ENCODE results near the gene EFCAB3.
"Not testable (repeated sequence)": the region's sequence is repeated elsewhere in the genome, so short reads cannot be mapped to it uniquely, and the experiment has no call there.

EFCAB3 gene

DNA sequence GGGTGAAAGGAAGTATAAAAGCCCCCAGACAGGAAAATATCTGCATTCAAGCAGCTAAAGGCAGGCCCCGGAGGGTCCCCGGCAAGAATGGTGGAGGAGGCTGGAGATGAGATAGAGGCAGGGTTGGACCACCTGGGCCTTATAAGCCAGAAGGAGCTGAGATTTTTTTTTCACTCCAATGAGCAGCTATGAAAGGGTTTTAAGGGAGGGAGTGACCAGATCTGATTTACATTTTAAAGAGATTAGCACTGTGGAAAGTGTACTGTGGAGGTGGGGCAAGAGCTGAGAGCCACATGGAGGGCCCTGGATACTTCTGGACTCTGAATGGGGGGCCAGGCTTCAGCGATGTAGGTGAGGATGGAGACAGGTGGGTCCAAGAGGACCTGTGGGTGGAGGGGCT is 84.1 kb downstream of the EFCAB3 start:
- DNase-seq (ENCODE audit: low read depth in 3 of 3): not testable (repeated sequence)

DNA sequence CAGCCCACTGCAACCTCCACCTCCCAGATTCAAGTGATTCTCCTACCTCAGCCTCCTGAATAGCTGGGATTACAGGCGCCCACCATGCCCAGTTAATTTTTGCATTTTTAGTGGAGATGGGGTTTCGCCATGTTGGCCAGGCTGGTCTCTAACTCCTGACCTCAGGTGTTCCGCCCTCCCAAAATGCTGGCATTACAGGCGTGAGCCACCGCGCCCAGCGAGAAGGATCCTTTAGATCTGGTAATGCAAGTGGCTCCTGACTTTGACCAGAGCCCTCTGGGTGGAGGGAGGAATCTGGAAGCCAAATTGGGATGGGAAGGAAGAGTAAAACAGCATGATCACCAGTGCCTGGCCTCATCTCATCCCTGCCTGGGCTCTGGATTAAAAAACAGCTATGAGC is 84.9 kb downstream of the EFCAB3 start:
- DNase-seq (ENCODE audit: low read depth in 3 of 3): not testable (repeated sequence)

Data from stimulated activated CD4-positive, alpha-beta T cell treated with anti-CD3 and anti-CD28 coated beads, TNF-alpha, amount 100 ng/mL, for 48 hours (primary cell).